T-helper 2 cell (primary cell): ENCODE results near the gene SLC37A1.
A peak's percentile ranks its signal among the peaks of the same experiment; 100 is the strongest.

ENCODE experiments used
- DNase-seq, 5 experiments: peaks; one replicate each; pipeline versions ENCODE4 v3.0.0 to v3.0.0-alpha.2; 2012 to 2022

The SLC37A1 gene

GRCh38 chr21:42580076-42580792 lies 66.6 kb downstream of the SLC37A1 start:
- no peak for DNase-seq

- no peak for DNase-seq
These were observed 67.2 kb downstream of the SLC37A1 start for GRCh38 chr21:42580793-42581321.

- no peak for DNase-seq
These were observed 67.8 kb downstream of the SLC37A1 start for GRCh38 chr21:42581336-42581992.

GRCh38 chr21:42581993-42582786 lies 68.5 kb downstream of the SLC37A1 start:
- DNase-seq: no peak

GRCh38 chr21:42582787-42583476 lies 69.3 kb downstream of the SLC37A1 start:
- no peak for DNase-seq

- no peak for DNase-seq
These were observed 70.0 kb downstream of the SLC37A1 start for GRCh38 chr21:42583477-42584295.

GRCh38 chr21:42584296-42584641 lies 70.6 kb downstream of the SLC37A1 start:
- no peak for DNase-seq

GRCh38 chr21:42585881-42586280 lies 72.2 kb downstream of the SLC37A1 start:
- DNase-seq: no peak

GRCh38 chr21:42586406-42586805 lies 72.8 kb downstream of the SLC37A1 start:
- no peak for DNase-seq

- DNase-seq: no peak
These were observed 73.4 kb downstream of the SLC37A1 start for GRCh38 chr21:42587036-42587435.

- DNase-seq: peak in 1 of 5 experiments; percentile 38
These were observed 76.9 kb downstream of the SLC37A1 start for GRCh38 chr21:42590431-42591131.

- no peak for DNase-seq
These were observed 77.7 kb downstream of the SLC37A1 start for GRCh38 chr21:42591170-42591869.

GRCh38 chr21:42592156-42592820 lies 78.6 kb downstream of the SLC37A1 start:
- no peak for DNase-seq

GRCh38 chr21:42593007-42593814 lies 79.6 kb downstream of the SLC37A1 start:
- peak in 4 of 5 experiments; percentile 30 to 59 (median 50) for DNase-seq

GRCh38 chr21:42594616-42595282 lies 81.1 kb downstream of the SLC37A1 start:
- DNase-seq: no peak

- DNase-seq: no peak
These were observed 81.9 kb downstream of the SLC37A1 start for GRCh38 chr21:42595283-42596187.

- no peak for DNase-seq
These were observed 83.0 kb downstream of the SLC37A1 start for GRCh38 chr21:42596657-42597056.
